ENCODE measurements around the gene PLCE1.

PLCE1 gene

GRCh38 chr10:94042001-94042833, 48.5 kb downstream of the PLCE1 start:
- DNase-seq (ENCODE audit: low read depth): no peak

GRCh38 chr10:94042834-94043175, 49.1 kb downstream of the PLCE1 start:
- no peak for DNase-seq (ENCODE audit: low read depth)
- no peak overlapping the region for H3K4me3 ChIP-seq (ENCODE audit: low read depth, low read length)
- TF ChIP-seq CTCF (IDR thresholded peaks at IDR 0.05; ENCODE audit: low read depth, low read length, missing control alignments): no peak

More at GRCh38 chr10:94042001-94042833, 48.5 kb downstream of the PLCE1 start:
- H3K4me3 ChIP-seq (ENCODE audit: low read depth, low read length): no peak overlapping the region
- no peak for TF ChIP-seq CTCF (IDR thresholded peaks at IDR 0.05; ENCODE audit: low read depth, low read length, missing control alignments)
